ENCODE results near the gene GPRC5C.

Gene GPRC5C

GRCh38 chr17:74441537-74441936 lies 9.6 kb downstream of the GPRC5C start:
- Histone ChIP-seq H3K36me3 (ENCODE audit: control insufficient read depth, insufficient read depth, low read length) (peaks cover 4% of the 10 kb centered on the region), H3K9me3 (ENCODE audit: control insufficient read depth, insufficient read depth, low read length) (no peaks in the 10 kb centered on the region), H3K27me3 (ENCODE audit: control insufficient read depth, insufficient read depth, low read length) (no peaks in the 10 kb centered on the region), H3K4me3 (ENCODE audit: low read depth, low read length) (no peak overlapping the region), H3K4me1 (ENCODE audit: control insufficient read depth, insufficient read depth, low read length) (peaks cover 13% of the 10 kb centered on the region), H3K9ac (ENCODE audit: low read depth, low read length) (no peak overlapping the region)

GRCh38 chr17:74442291-74442669 lies 10.4 kb downstream of the GPRC5C start:
- Histone ChIP-seq H3K9me3 (ENCODE audit: control insufficient read depth, insufficient read depth, low read length) (no peaks in the 10 kb centered on the region), H3K9ac (ENCODE audit: low read depth, low read length) (no peak overlapping the region), H3K36me3 (ENCODE audit: control insufficient read depth, insufficient read depth, low read length) (peaks cover 9% of the 10 kb centered on the region), H3K27me3 (ENCODE audit: control insufficient read depth, insufficient read depth, low read length) (no peaks in the 10 kb centered on the region), H3K4me3 (ENCODE audit: low read depth, low read length) (peak overlapping the region; percentile 16), H3K4me1 (ENCODE audit: control insufficient read depth, insufficient read depth, low read length) (peaks cover 13% of the 10 kb centered on the region)

DNA sequence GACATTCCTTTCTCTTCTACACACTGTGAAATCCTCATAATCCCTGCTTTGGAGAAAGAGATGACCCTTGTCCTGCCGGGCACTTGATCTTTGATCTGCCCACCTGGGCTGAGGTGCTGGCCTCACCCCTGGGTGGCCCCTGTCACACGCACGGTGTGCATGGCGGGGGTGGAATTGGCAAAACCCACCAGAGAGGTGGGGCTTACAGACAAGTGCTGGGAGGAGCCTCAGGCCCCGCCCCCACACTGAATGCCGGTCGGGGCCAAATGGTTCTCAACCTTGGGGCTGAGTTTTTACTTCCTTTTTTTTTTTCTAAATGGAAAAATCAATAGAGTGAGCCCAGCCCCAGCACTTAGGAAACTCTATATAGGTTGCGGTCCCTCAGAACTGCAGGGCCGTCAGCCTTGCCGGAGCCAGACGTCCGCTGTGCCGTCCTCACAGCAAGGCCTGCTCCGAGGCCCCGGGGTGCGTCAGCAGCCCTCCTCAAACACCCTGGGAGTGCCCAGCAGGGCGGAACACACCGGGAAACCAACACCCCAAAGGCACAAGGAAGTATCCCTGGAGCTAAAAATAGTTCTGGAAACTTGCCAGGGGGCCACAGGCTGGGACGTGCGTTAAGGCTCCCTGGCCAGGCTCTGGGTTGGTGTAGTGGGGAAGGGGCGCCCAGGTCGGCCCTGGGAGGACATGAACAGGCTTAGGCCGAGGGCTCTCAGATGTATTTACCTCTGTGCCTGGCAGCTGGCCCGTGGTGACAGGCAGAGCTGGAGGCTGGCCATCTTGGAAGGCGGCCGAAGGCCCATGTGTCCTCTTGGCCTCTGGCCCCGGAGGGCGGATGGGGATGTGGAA lies 11.0 kb downstream of the GPRC5C start:
- Histone ChIP-seq H3K4me1 (ENCODE audit: control insufficient read depth, insufficient read depth, low read length) (peaks cover 13% of the 10 kb centered on the region), H3K9me3 (ENCODE audit: control insufficient read depth, insufficient read depth, low read length) (no peaks in the 10 kb centered on the region), H3K4me3 (ENCODE audit: low read depth, low read length) (peak overlapping the region; percentile 22), H3K36me3 (ENCODE audit: control insufficient read depth, insufficient read depth, low read length) (peaks cover 9% of the 10 kb centered on the region), H3K9ac (ENCODE audit: low read depth, low read length) (peak overlapping the region; percentile 47), H3K27me3 (ENCODE audit: control insufficient read depth, insufficient read depth, low read length) (no peaks in the 10 kb centered on the region)

GRCh38 chr17:74443516-74444296 lies 11.8 kb downstream of the GPRC5C start:
- H3K4me3 ChIP-seq (ENCODE audit: low read depth, low read length) = peak overlapping the region; percentile 22
- no peaks in the 10 kb centered on the region for H3K9me3 ChIP-seq (ENCODE audit: control insufficient read depth, insufficient read depth, low read length)
- peak overlapping the region; percentile 47 for H3K9ac ChIP-seq (ENCODE audit: low read depth, low read length)
- peaks cover 13% of the 10 kb centered on the region for H3K4me1 ChIP-seq (ENCODE audit: control insufficient read depth, insufficient read depth, low read length)
- H3K36me3 ChIP-seq (ENCODE audit: control insufficient read depth, insufficient read depth, low read length) = peaks cover 9% of the 10 kb centered on the region
- H3K27me3 ChIP-seq (ENCODE audit: control insufficient read depth, insufficient read depth, low read length) = no peaks in the 10 kb centered on the region

- H3K9me3 ChIP-seq (ENCODE audit: control insufficient read depth, insufficient read depth, low read length) = no peaks in the 10 kb centered on the region
- no peak overlapping the region for H3K4me3 ChIP-seq (ENCODE audit: low read depth, low read length)
- no peaks in the 10 kb centered on the region for H3K27me3 ChIP-seq (ENCODE audit: control insufficient read depth, insufficient read depth, low read length)
- peaks cover 9% of the 10 kb centered on the region for H3K36me3 ChIP-seq (ENCODE audit: control insufficient read depth, insufficient read depth, low read length)
- H3K9ac ChIP-seq (ENCODE audit: low read depth, low read length) = no peak overlapping the region
- peaks cover 13% of the 10 kb centered on the region for H3K4me1 ChIP-seq (ENCODE audit: control insufficient read depth, insufficient read depth, low read length)
Observed at GRCh38 chr17:74444406-74444805, 12.5 kb downstream of the GPRC5C start.

DNA sequence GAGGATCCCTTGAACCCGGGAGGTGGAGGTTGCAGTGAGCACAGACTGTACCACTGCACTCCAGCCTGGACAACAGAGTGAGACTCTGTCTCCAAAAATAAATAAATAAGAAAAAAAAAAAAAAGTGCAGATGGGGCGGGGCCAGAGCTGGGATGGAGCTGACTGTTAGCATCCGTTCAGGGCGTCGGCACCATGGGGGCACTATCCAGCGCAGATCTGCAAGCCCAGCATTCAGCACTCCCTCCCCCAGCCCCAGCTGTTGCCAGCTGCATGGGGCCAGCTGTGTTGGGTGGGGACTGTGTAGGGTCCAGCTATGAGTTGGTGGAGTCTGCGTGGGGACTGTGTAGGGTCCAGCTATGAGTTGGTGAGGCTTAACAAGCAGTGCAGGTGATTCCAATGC lies 13.3 kb downstream of the GPRC5C start:
- Histone ChIP-seq H3K4me3 (ENCODE audit: low read depth, low read length) (no peak overlapping the region), H3K27me3 (ENCODE audit: control insufficient read depth, insufficient read depth, low read length) (no peaks in the 10 kb centered on the region), H3K4me1 (ENCODE audit: control insufficient read depth, insufficient read depth, low read length) (peaks cover 13% of the 10 kb centered on the region), H3K36me3 (ENCODE audit: control insufficient read depth, insufficient read depth, low read length) (peaks cover 8% of the 10 kb centered on the region), H3K9ac (ENCODE audit: low read depth, low read length) (no peak overlapping the region), H3K9me3 (ENCODE audit: control insufficient read depth, insufficient read depth, low read length) (no peaks in the 10 kb centered on the region)

GRCh38 chr17:74446551-74447500 lies 14.9 kb downstream of the GPRC5C start:
- peaks cover 4% of the 10 kb centered on the region for H3K36me3 ChIP-seq (ENCODE audit: control insufficient read depth, insufficient read depth, low read length)
- peaks cover under 1% of the 10 kb centered on the region for H3K27me3 ChIP-seq (ENCODE audit: control insufficient read depth, insufficient read depth, low read length)
- peaks cover 14% of the 10 kb centered on the region for H3K4me1 ChIP-seq (ENCODE audit: control insufficient read depth, insufficient read depth, low read length)

GRCh38 chr17:74447628-74448159 lies 15.8 kb downstream of the GPRC5C start:
- Histone ChIP-seq H3K27me3 (ENCODE audit: control insufficient read depth, insufficient read depth, low read length) (peaks cover 8% of the 10 kb centered on the region), H3K9me3 (ENCODE audit: control insufficient read depth, insufficient read depth, low read length) (no peaks in the 10 kb centered on the region), H3K36me3 (ENCODE audit: control insufficient read depth, insufficient read depth, low read length) (peaks cover 4% of the 10 kb centered on the region), H3K4me3 (ENCODE audit: low read depth, low read length) (no peak overlapping the region), H3K9ac (ENCODE audit: low read depth, low read length) (no peak overlapping the region), H3K4me1 (ENCODE audit: control insufficient read depth, insufficient read depth, low read length) (peaks cover 17% of the 10 kb centered on the region)

More at GRCh38 chr17:74446551-74447500, 14.9 kb downstream of the GPRC5C start:
- Histone ChIP-seq H3K4me3 (ENCODE audit: low read depth, low read length) (no peak overlapping the region), H3K9me3 (ENCODE audit: control insufficient read depth, insufficient read depth, low read length) (no peaks in the 10 kb centered on the region), H3K9ac (ENCODE audit: low read depth, low read length) (no peak overlapping the region)

DNA sequence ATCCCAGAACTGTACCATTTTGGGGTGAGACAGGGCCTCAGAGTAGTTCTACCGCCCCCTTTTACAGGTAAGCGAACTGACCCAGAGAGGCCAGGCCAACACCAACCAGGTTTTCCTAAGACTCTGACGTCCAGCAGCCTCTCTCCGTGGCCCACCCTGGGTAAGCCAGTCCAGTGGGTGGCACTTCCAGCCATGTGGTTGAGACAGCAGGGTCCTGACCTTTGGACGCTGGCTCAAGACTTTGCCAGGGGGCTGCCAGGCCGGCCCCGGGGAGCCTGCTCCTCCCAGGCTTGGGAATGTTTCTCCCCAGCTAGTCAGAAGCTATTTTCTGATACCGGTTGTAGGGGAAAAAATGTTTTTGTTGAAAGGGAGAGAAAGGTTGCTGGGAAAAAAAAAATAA lies 16.9 kb downstream of the GPRC5C start:
- Histone ChIP-seq H3K9ac (ENCODE audit: low read depth, low read length) (no peak overlapping the region), H3K9me3 (ENCODE audit: control insufficient read depth, insufficient read depth, low read length) (no peaks in the 10 kb centered on the region), H3K4me1 (ENCODE audit: control insufficient read depth, insufficient read depth, low read length) (peaks cover 16% of the 10 kb centered on the region), H3K4me3 (ENCODE audit: low read depth, low read length) (no peak overlapping the region), H3K36me3 (ENCODE audit: control insufficient read depth, insufficient read depth, low read length) (peaks cover 4% of the 10 kb centered on the region), H3K27me3 (ENCODE audit: control insufficient read depth, insufficient read depth, low read length) (peaks cover 17% of the 10 kb centered on the region)

DNA sequence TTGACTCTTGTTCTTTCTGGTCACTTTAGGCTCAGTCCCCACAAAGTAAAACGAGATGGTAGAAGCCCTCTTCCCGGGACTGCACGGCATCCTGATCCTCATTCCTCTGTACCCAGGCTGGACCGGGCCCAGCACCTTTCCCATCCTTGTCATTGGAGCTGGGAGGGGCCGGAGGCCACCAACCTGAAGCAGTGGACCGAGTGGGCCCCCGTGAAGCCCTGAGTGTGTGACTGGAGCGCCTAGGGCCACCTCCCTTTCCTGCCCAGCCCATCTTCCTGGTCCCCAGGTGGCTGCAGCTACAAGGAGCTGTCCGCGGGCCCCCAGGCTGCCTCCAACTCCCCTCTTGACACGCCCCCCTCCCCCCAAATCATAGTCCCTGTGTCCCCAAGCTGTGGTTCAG lies 17.4 kb downstream of the GPRC5C start:
- no peak overlapping the region for H3K4me3 ChIP-seq (ENCODE audit: low read depth, low read length)
- H3K36me3 ChIP-seq (ENCODE audit: control insufficient read depth, insufficient read depth, low read length) = peaks cover 4% of the 10 kb centered on the region
- H3K9me3 ChIP-seq (ENCODE audit: control insufficient read depth, insufficient read depth, low read length) = no peaks in the 10 kb centered on the region
- H3K27me3 ChIP-seq (ENCODE audit: control insufficient read depth, insufficient read depth, low read length) = peaks cover 17% of the 10 kb centered on the region
- no peak overlapping the region for H3K9ac ChIP-seq (ENCODE audit: low read depth, low read length)
- H3K4me1 ChIP-seq (ENCODE audit: control insufficient read depth, insufficient read depth, low read length) = peaks cover 13% of the 10 kb centered on the region

GRCh38 chr17:74449773-74450172 lies 17.9 kb downstream of the GPRC5C start:
- Histone ChIP-seq H3K4me3 (ENCODE audit: low read depth, low read length) (no peak overlapping the region), H3K4me1 (ENCODE audit: control insufficient read depth, insufficient read depth, low read length) (peaks cover 13% of the 10 kb centered on the region), H3K9ac (ENCODE audit: low read depth, low read length) (no peak overlapping the region), H3K36me3 (ENCODE audit: control insufficient read depth, insufficient read depth, low read length) (peaks cover 4% of the 10 kb centered on the region), H3K9me3 (ENCODE audit: control insufficient read depth, insufficient read depth, low read length) (no peaks in the 10 kb centered on the region), H3K27me3 (ENCODE audit: control insufficient read depth, insufficient read depth, low read length) (peaks cover 17% of the 10 kb centered on the region)
